OCI-LY1 (cell line): ENCODE data around the gene DIO2.

ENCODE experiments used
- H2AFZ ChIP-seq: fragments of 200-600 bp; sonication (generic), shearing (Covaris generic); 2 replicates; pipeline ENCODE4 v1.6.0; 2014; ENCODE audit warnings: antibody characterized with exemption, mild to moderate bottlenecking, low read length
- H3F3A ChIP-seq: fragments of 200-600 bp; sonication (generic), shearing (Covaris generic); 2 replicates; pipeline ENCODE4 v1.6.0; 2014; ENCODE audit warnings: mild to moderate bottlenecking, antibody characterized with exemption, low read length, moderate library complexity; ENCODE audit not compliant: insufficient read depth
- H3K27ac ChIP-seq: fragments of 200-600 bp; sonication (generic); 2 replicates; pipeline ENCODE4 v1.5.1; 2014; ENCODE audit warnings: low read length, mixed run types, mild to moderate bottlenecking, low read depth; ENCODE audit not compliant: poor library complexity, severe bottlenecking
- H3K27me3 ChIP-seq: fragments of 200-600 bp; sonication (generic); 2 replicates; pipeline ENCODE4 v1.6.0; 2014; ENCODE audit warnings: antibody characterized with exemption, mild to moderate bottlenecking, low read length, moderate library complexity; ENCODE audit not compliant: insufficient read depth
- H3K36me3 ChIP-seq: fragments of 200-600 bp; sonication (generic); 2 replicates; pipeline ENCODE4 v1.6.1; 2014; ENCODE audit warnings: mild to moderate bottlenecking, antibody characterized with exemption, low read length, moderate library complexity, mixed read lengths; ENCODE audit not compliant: insufficient read depth
- H3K4me1 ChIP-seq: fragments of 200-600 bp; sonication (generic); 2 replicates; pipeline ENCODE4 v1.5.1; 2014; ENCODE audit warnings: mild to moderate bottlenecking, low read length, moderate library complexity; ENCODE audit not compliant: insufficient read depth, severe bottlenecking
- H3K4me2 ChIP-seq: fragments of 200-600 bp; sonication (generic), shearing (Covaris generic); 2 replicates; pipeline ENCODE4 v1.6.1; 2014; ENCODE audit warnings: low read length
- H3K4me3 ChIP-seq: fragments of 200-600 bp; sonication (generic); 2 replicates; pipeline ENCODE4 v1.5.1; 2014; ENCODE audit warnings: low read length, low read depth, mild to moderate bottlenecking, mixed read lengths; ENCODE audit not compliant: poor library complexity, severe bottlenecking
- H3K79me2 ChIP-seq: fragments of 200-600 bp; shearing (Covaris generic); 2 replicates; pipeline ENCODE4 v1.6.1; 2016; ENCODE audit warnings: mixed run types, low read length, mixed read lengths; ENCODE audit not compliant: insufficient read depth
- H3K9ac ChIP-seq: fragments of 200-600 bp; sonication (generic), shearing (Covaris generic); 2 replicates; pipeline ENCODE4 v1.6.1; 2014; ENCODE audit warnings: mild to moderate bottlenecking, low read length, mixed read lengths
- H3K9me2 ChIP-seq: fragments of 200-600 bp; sonication (generic), shearing (Covaris generic); 2 replicates; pipeline ENCODE4 v1.6.1; 2014; ENCODE audit warnings: low read depth, mild to moderate bottlenecking, low read length, mixed read lengths
- H3K9me3 ChIP-seq: fragments of 200-600 bp; shearing (Covaris generic); 2 replicates; pipeline ENCODE4 v1.6.1; 2014; ENCODE audit warnings: low read length, mixed read lengths
- H4K20me1 ChIP-seq: fragments of 200-600 bp; sonication (generic), shearing (Covaris generic); 2 replicates; pipeline ENCODE4 v1.6.0; 2016; ENCODE audit warnings: mild to moderate bottlenecking, low read length; ENCODE audit not compliant: insufficient read depth
- CTCF ChIP-seq: fragments of 200-600 bp; sonication (generic), shearing (Covaris generic); IDR thresholded peaks from 2 replicates; pipeline ENCODE4 v1.5.1; 2017; ENCODE audit warnings: mild to moderate bottlenecking, antibody characterized with exemption, low read length, moderate library complexity, mixed read lengths
- EZH2 ChIP-seq: fragments of 200-600 bp; sonication (generic), shearing (Covaris generic); IDR thresholded peaks from 2 replicates; pipeline ENCODE4 v1.8.0; 2017; ENCODE audit warnings: borderline replicate concordance, mixed run types, mild to moderate bottlenecking, antibody characterized with exemption, low read length, moderate library complexity, mixed read lengths

DIO2 gene

GRCh38 chr14:80164991-80165721 is 46.1 kb downstream of the DIO2 start:
- Histone ChIP-seq H3K4me2 (no peak overlapping the region), H3K4me1 (no peaks in the 10 kb centered on the region), H2AFZ (no peak overlapping the region), H3K27ac (no peak overlapping the region), H3K36me3 (no peaks in the 10 kb centered on the region), H3K9me3 (no peaks in the 10 kb centered on the region), H4K20me1 (no peaks in the 10 kb centered on the region), H3K4me3 (no peak overlapping the region), H3K27me3 (no peaks in the 10 kb centered on the region; the same call in 1 of the 2 replicates), H3K79me2 (no peaks in the 10 kb centered on the region), H3K9ac (no peak overlapping the region), H3F3A (no peaks in the 10 kb centered on the region), H3K9me2 (no peaks in the 10 kb centered on the region)
- TF ChIP-seq EZH2: no peak
- no peak for TF ChIP-seq CTCF

GRCh38 chr14:80152763-80153162 is 58.5 kb downstream of the DIO2 start:
- no peak overlapping the region for H3K4me3 ChIP-seq
- H3K36me3 ChIP-seq: no peaks in the 10 kb centered on the region
- no peaks in the 10 kb centered on the region for H3K27me3 ChIP-seq
- no peaks in the 10 kb centered on the region for H3K4me1 ChIP-seq
- no peak overlapping the region for H2AFZ ChIP-seq
- no peaks in the 10 kb centered on the region for H3K9me2 ChIP-seq
- TF ChIP-seq CTCF (no peak), EZH2 (no peak)
- no peak overlapping the region for H3K27ac ChIP-seq
- no peak overlapping the region for H3K9ac ChIP-seq
- no peaks in the 10 kb centered on the region for H3K79me2 ChIP-seq
- no peak overlapping the region for H3K4me2 ChIP-seq
- no peaks in the 10 kb centered on the region for H3F3A ChIP-seq
- no peaks in the 10 kb centered on the region for H4K20me1 ChIP-seq
- no peaks in the 10 kb centered on the region for H3K9me3 ChIP-seq

GRCh38 chr14:80152166-80152565 is 59.1 kb downstream of the DIO2 start:
- no peaks in the 10 kb centered on the region for H4K20me1 ChIP-seq
- H3K4me2 ChIP-seq: no peak overlapping the region
- no peaks in the 10 kb centered on the region for H3K27me3 ChIP-seq
- H3K9me2 ChIP-seq: no peaks in the 10 kb centered on the region
- H3F3A ChIP-seq: no peaks in the 10 kb centered on the region
- H3K4me3 ChIP-seq: no peak overlapping the region
- H3K36me3 ChIP-seq: no peaks in the 10 kb centered on the region
- no peak overlapping the region for H3K27ac ChIP-seq
- H3K9me3 ChIP-seq: no peaks in the 10 kb centered on the region
- H3K4me1 ChIP-seq: no peaks in the 10 kb centered on the region
- H3K79me2 ChIP-seq: no peaks in the 10 kb centered on the region
- TF ChIP-seq EZH2 (no peak), CTCF (no peak)
- no peak overlapping the region for H3K9ac ChIP-seq
- H2AFZ ChIP-seq: no peak overlapping the region
